Left colon (tissue), 2 donors: ENCODE measurements around the gene TRIM54. TPM values are rescaled to one million over a fixed set of nuclear protein-coding genes. Genes with fewer than 3 reads are reported as not detected.
"Not testable (repeated sequence)": the region's sequence is repeated elsewhere in the genome, so short reads cannot be mapped to it uniquely, and the experiment has no call there.

Source experiments
- ATAC-seq: fragments of 200-7000 bp; cut with Tn5 transposase; one replicate; pipeline ENCODE4 v1.9.1; 2020; ENCODE audit warnings: mild to moderate bottlenecking, moderate library complexity
- DNase-seq, 2 donors: peaks; one replicate each; pipeline ENCODE4 v3.0.0-alpha.2; 2020
- intact Hi-C, 2 donors: fragments of 100-400 bp; cut with DNase I in 1 of 2; cut with micrococcal nuclease in 1 of 2; formaldehyde crosslinking; loops; one replicate each; pipeline versions ENCODE4 v1.11.2 to v1.14.0; 2022; cut with DNase I, micrococcal nuclease
- total RNA-seq, 2 donors: library from RNA; stranded (reverse); fragmentation: NEBNext Ultra II Directional; extraction: Animal tissue kit (Norgen Biotek cat#: 25700); gene quantifications; one replicate each; pipeline ENCODE4 v1.2.1, GENCODE V29; 2021
- donor health status: DM: no; HTN: no; CAD: no.
- donor health status: DM: yes; HTN: yes; CAD: no.

The TRIM54 gene
- total RNA-seq, 2 donors from 2014 or later: 0.14 TPM; not detected in 1

- DNase-seq: no peak
- intact Hi-C loops: no loop called here
- ATAC-seq: no peak
These were observed 6.7 kb upstream of the TRIM54 start, which contains the start of gene DNAJC5G for GRCh38 chr2:27275211-27276150. TSS of gene DNAJC5G (plus strand) at chr2:27275433. CDS start at chr2:27276729, 1,296 bp downstream.

GRCh38 chr2:27278010-27278409, 4.2 kb upstream of the TRIM54 start:
- intact Hi-C loops: no loop called here
- DNase-seq: no peak
- no peak for ATAC-seq

- intact Hi-C loops: loop anchor here (5.0 to 10.0 kb wide), 2 partner anchors 184 to 186 kb away; no protein-coding TSS in a partner anchor
- ATAC-seq: no peak
- DNase-seq: no peak
These were observed 1.4 kb upstream of the TRIM54 start for GRCh38 chr2:27280826-27281225.

- intact Hi-C loops: loop anchor here (5.0 to 10.0 kb wide), 2 partner anchors 184 to 187 kb away; no protein-coding TSS in a partner anchor
- DNase-seq: no peak
- ATAC-seq: no peak
These were observed 787 bp upstream of the TRIM54 start for GRCh38 chr2:27281442-27281841.

GRCh38 chr2:27282892-27283291, 663 bp downstream of the TRIM54 start:
- no peak for ATAC-seq
- intact Hi-C loops: loop anchor here (5.0 to 10.0 kb wide), 2 partner anchors 186 to 188 kb away; no protein-coding TSS in a partner anchor

GRCh38 chr2:27284996-27285395, 2.8 kb downstream of the TRIM54 start:
- intact Hi-C loops: loop anchor here (5.0 to 10.0 kb wide), 2 partner anchors 188 to 190 kb away; no protein-coding TSS in a partner anchor

More at GRCh38 chr2:27282892-27283291, 663 bp downstream of the TRIM54 start:
- no peak for DNase-seq

GRCh38 chr2:27285481-27285880, 3.3 kb downstream of the TRIM54 start:
- DNase-seq (no peak), ATAC-seq (no peak)
- intact Hi-C loops: loop anchor here in 1 of 2 donors (10.0 kb wide), 1 partner anchor 191 kb away; no protein-coding TSS in a partner anchor

More at GRCh38 chr2:27284996-27285395, 2.8 kb downstream of the TRIM54 start:
- DNase-seq (no peak), ATAC-seq (no peak)

GRCh38 chr2:27288610-27289009, 6.4 kb downstream of the TRIM54 start:
- intact Hi-C loops: loop anchor here in 1 of 2 donors (10.0 kb wide), 1 partner anchor 194 kb away; no protein-coding TSS in a partner anchor
- ATAC-seq: no peak

GRCh38 chr2:27290549-27290948, 8.3 kb downstream of the TRIM54 start:
- intact Hi-C loops: no loop called here
- DNase-seq (no peak), ATAC-seq (no peak)

More at GRCh38 chr2:27288610-27289009, 6.4 kb downstream of the TRIM54 start:
- DNase-seq: no peak

GRCh38 chr2:27291865-27292264, 9.6 kb downstream of the TRIM54 start:
- ATAC-seq: no peak
- no peak for DNase-seq

GRCh38 chr2:27294928-27295327, 12.7 kb downstream of the TRIM54 start:
- DNase-seq (no peak), ATAC-seq (no peak)
- intact Hi-C loops: no loop called here

More at GRCh38 chr2:27291865-27292264, 9.6 kb downstream of the TRIM54 start:
- intact Hi-C loops: no loop called here

GRCh38 chr2:27296481-27296880, 14.3 kb downstream of the TRIM54 start:
- no peak for ATAC-seq
- no peak for DNase-seq
- intact Hi-C loops: no loop called here

GRCh38 chr2:27297195-27297594, 15.0 kb downstream of the TRIM54 start:
- DNase-seq: no peak
- intact Hi-C loops: no loop called here
- no peak for ATAC-seq

GRCh38 chr2:27298391-27299080, 16.3 kb downstream of the TRIM54 start:
- intact Hi-C loops: no loop called here
- DNase-seq (no peak), ATAC-seq (no peak)

- ATAC-seq, DNase-seq, intact Hi-C loops: not testable (repeated sequence)
These were observed 18.4 kb downstream of the TRIM54 start for GRCh38 chr2:27300606-27301005.

GRCh38 chr2:27303093-27304025, 21.1 kb downstream of the TRIM54 start:
- intact Hi-C loops: no loop called here
- ATAC-seq (peak; percentile 84), DNase-seq (peak; percentile 37 to 45)

- no peak for DNase-seq
- ATAC-seq: no peak
- intact Hi-C loops: no loop called here
These were observed 22.4 kb downstream of the TRIM54 start for GRCh38 chr2:27304488-27305240.
